Activated CD4-positive, CD25-positive, alpha-beta regulatory T cell treated with anti-CD3 and anti-CD28 coated beads, Interleukin-2, amount 50 U/mL, for 16 hours (primary cell): ENCODE results near the gene CRHR1.
"Not testable (repeated sequence)": the region's sequence is repeated elsewhere in the genome, so short reads cannot be mapped to it uniquely, and the experiment has no call there.

Experiments used
- DNase-seq: peaks from one replicate; pipeline ENCODE4 v3.0.0-alpha.2; 2020; ENCODE audit warnings: low read depth, low spot score

CRHR1 gene

GRCh38 chr17:45784293-45784740 is at the start of gene CRHR1:
Gene CRHR1 (plus strand): TSS chr17:45784320. CDS start chr17:45784545, 225 bp downstream.
- DNase-seq: no peak

GRCh38 chr17:45734598-45734997 is 49.5 kb upstream of the CRHR1 start:
- no peak for DNase-seq

GRCh38 chr17:45735488-45735887 is 48.6 kb upstream of the CRHR1 start:
- no peak for DNase-seq

GRCh38 chr17:45739786-45740185 is 44.3 kb upstream of the CRHR1 start:
- no peak for DNase-seq

- no peak for DNase-seq
Observed at GRCh38 chr17:45740553-45741330, 43.4 kb upstream of the CRHR1 start.

GRCh38 chr17:45742251-45742650 is 41.9 kb upstream of the CRHR1 start:
- DNase-seq: no peak

- DNase-seq: no peak
Observed at GRCh38 chr17:45743626-45744326, 40.3 kb upstream of the CRHR1 start.

- not testable (repeated sequence) for DNase-seq
Observed at GRCh38 chr17:45744826-45745225, 39.3 kb upstream of the CRHR1 start.

- no peak for DNase-seq
Observed at GRCh38 chr17:45745601-45746494, 38.3 kb upstream of the CRHR1 start.

- no peak for DNase-seq
Observed at GRCh38 chr17:45747911-45748310, 36.2 kb upstream of the CRHR1 start.

- DNase-seq: no peak
Observed at GRCh38 chr17:45748731-45749310, 35.3 kb upstream of the CRHR1 start.

GRCh38 chr17:45749831-45750335 is 34.2 kb upstream of the CRHR1 start:
- no peak for DNase-seq

- no peak for DNase-seq
Observed at GRCh38 chr17:45750779-45751440, 33.2 kb upstream of the CRHR1 start.

- DNase-seq: no peak
Observed at GRCh38 chr17:45751466-45751865, 32.7 kb upstream of the CRHR1 start.

GRCh38 chr17:45752246-45752645 is 31.9 kb upstream of the CRHR1 start:
- DNase-seq: no peak

- no peak for DNase-seq
Observed at GRCh38 chr17:45753645-45754225, 30.4 kb upstream of the CRHR1 start.

- no peak for DNase-seq
Observed at GRCh38 chr17:45755050-45755449, 29.1 kb upstream of the CRHR1 start.

GRCh38 chr17:45756266-45756991 is 27.7 kb upstream of the CRHR1 start:
- DNase-seq: no peak

- no peak for DNase-seq
Observed at GRCh38 chr17:45757431-45758218, 26.5 kb upstream of the CRHR1 start.
